Measurements from ENCODE around the gene CCDC17.

Gene CCDC17

DNA sequence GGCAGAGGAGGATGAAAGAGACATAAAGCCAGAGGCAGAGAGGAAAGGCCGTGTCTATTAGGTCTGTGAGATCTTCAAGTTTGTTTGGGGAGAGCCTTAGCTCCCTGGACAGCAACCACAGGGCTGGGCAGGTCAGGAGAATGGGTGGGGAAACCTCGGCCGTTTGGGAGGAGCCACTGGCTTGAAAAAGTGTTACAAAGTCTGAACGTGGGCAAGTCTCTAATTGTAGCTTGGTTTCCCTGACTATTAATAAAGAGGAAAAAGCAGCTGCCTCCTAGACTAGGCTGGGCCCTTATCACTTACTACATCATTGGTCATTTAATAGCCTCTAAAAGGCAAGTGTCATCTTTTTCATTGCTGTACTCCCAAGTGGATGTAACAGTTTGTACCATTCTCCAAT, at the start of gene CCDC17:
TSS of gene CCDC17 (minus strand) at position 83 of the 400 bp plus-strand sequence. CDS start 145 bp downstream, outside the sequence.
- in situ Hi-C loops (cut with HindIII; ENCODE audit: low sequenced_read_pairs) = no loop called here

DNA sequence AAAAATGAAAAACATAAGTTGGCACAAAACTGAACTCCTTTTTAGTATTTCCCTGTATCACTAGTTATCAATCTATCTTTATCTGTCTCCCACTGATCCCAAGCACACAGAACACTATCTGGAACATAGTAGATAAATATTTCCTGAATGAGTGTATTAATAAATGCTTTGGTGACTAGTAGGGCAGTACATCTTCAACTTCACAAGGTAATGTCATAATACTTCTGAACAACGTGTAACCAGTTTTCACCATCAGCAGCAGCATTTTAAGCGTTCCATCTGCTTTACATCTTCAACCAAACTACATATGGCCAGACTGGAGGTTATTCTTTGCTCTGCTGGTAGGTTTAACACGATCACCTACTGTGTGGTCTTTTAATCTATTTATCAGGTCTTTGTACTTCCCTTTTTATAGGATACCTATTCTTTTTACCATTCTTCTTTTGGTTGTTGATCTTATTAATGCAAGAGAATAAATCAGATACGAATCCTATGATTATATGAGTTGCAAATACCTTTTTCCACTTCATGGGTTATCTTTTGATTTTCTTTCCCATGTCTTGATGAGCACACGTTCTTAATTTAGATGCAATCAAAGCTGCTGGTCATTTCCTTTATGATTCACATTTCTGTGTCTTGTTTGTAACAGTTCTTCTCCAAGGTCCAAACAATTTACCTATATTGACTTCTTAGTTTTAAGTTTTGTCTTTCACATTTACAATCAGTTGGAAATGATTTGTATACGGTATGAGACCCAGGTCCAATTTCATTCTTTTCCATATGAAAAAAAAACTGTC, 46.2 kb upstream of the CCDC17 start:
- in situ Hi-C loops (cut with HindIII; ENCODE audit: low sequenced_read_pairs) = no loop called here

DNA sequence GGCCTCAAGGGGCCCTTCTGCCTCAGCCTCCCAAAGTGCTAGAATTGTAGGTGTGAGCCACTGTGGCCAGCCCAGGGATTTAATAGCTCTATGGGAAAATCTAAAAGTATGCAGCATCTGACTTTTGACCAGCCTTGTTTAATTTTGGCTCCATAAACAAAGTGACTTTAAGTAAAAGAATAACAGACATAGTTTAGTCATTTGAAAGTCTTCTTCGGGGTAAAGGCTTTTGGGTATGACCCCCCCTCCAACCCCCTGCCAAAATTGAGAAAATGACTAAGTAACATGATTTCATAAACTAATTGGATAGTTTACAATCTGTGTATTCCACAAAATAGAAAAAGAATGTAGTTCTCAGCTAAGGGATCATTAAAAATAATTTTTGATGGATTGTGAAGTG, 45.5 kb upstream of the CCDC17 start:
- in situ Hi-C loops (cut with HindIII; ENCODE audit: low sequenced_read_pairs) = no loop called here

DNA sequence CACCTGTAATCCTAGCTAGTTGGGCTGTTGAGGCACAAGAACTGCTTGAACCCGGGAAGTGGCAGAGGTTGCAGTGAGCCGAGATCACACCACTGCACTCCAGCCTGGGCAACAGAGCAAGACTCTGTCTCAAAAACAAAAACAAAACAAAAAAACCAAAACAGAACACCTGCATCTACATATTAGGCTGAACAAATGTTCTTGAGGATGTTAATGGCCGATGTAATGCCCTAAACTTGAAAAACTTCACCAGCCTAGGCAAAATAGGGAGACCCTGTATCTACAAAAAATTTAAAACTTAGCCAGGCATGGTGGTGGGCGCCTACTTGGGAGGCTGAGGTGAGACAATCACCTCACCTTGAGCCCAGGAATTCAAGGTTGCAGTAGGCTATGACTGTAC, 44.7 kb upstream of the CCDC17 start:
- in situ Hi-C loops (cut with HindIII; ENCODE audit: low sequenced_read_pairs) = no loop called here

DNA sequence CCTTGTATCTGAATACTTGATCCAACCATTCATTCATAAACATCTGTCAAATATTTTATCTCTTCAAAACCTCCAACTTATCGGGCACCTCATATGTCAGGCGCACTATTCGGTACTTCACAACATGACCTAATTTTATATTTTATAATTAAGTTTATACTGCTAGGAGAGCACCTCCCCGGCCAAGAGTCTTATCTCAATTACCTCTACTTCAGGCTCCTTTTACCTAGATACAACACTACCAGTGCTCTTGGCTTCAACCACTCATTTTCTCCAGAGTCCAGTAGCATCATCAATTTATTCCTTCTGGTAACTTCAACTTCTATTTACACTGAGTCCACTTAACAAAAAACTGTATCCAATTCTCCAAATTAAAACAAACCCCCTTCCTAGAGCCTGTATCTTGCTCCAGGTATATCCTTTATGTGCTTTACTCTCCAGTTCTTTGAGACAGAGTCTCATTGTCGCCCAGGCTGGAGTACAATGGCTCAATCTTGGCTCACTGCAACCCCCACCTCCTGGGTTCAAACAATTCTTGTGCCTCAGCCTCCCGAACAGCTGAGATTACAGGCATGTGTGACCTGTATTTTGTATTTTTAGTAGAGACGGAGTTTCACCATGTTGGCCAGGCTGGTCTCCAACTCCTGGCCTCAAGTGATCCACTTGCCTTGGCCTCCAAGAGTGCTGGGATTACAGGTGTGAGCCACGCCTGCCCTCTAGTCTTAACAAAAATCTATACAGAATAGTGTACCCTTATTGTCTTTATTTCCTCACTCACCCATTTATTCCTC, 43.7 kb upstream of the CCDC17 start:
- in situ Hi-C loops (cut with HindIII; ENCODE audit: low sequenced_read_pairs) = no loop called here

DNA sequence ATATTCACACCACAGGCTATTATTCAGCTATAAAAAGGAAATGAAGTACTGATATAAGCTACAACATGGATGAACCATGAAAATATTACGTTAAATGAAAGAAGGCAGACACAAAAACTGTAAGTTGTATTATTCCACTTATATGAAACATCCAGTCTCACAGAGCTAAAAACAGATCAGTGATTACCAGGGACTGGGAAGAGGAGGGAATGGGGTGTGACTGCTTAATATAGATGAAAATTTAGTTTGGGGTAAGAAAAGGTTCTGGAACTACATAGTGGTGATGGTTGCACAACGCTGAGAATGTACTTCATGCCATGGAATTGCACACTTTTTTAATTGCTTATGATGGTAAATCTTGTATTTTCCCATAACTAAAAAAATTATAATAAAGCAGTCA, 43.0 kb upstream of the CCDC17 start:
- in situ Hi-C loops (cut with HindIII; ENCODE audit: low sequenced_read_pairs) = no loop called here

DNA sequence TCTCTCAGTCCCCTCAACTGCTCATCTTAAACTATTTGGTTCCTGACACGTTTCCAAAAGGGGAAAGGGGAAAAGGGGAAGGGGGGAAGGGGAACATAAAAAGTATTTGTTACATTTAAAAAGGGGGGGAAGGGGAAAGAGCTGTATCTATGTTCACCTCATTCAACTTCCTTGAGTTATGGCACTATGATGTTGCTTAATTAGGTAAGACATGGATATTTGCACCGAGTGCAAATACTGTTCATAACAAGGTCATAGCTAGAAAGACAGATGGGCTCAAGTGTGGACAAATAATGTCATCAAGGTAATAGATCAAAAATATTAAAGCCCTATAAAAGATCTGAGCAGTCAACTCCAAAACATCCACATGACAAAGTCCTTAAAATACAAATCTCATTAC, 36.5 kb upstream of the CCDC17 start:
- in situ Hi-C loops (cut with HindIII; ENCODE audit: low sequenced_read_pairs) = no loop called here

DNA sequence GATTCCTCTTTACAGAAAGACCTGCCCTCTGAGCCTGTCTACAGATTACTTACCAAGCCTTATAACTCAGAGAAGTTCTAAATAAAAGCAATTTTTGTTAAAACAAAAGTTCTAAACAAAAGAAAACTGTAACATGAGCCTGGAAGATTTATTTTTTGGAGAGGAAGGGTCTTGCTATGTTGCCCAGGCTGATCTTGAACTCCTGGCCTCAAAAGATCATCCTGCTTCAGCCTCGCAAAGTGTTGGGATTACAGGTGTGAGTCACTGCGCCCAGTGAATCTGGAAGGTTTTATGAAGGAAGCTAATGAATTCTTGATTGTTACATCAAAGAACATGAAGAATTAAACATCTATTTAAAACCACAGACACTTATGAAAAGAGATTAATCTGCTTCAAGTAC, 35.4 kb upstream of the CCDC17 start:
- in situ Hi-C loops (cut with HindIII; ENCODE audit: low sequenced_read_pairs) = no loop called here

DNA sequence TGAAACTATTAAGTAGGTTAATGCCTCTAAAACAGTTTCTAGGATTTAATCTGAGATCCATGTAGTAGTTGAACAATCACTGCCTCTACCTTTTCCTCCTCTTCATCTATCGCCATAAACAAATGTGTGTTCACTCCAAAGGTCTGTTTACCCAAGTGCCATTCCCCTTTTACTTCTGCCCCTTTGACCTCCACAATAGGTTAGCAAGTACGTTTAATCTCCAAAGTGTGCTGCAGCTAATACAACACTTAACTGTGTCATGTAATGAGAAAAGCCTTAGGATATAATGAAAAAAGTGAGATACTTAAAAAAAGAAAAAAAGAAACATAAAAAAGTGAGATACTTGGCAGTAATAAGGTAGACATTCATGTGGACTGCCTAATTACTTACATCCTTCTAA, 34.3 kb upstream of the CCDC17 start:
- in situ Hi-C loops (cut with HindIII; ENCODE audit: low sequenced_read_pairs) = no loop called here

DNA sequence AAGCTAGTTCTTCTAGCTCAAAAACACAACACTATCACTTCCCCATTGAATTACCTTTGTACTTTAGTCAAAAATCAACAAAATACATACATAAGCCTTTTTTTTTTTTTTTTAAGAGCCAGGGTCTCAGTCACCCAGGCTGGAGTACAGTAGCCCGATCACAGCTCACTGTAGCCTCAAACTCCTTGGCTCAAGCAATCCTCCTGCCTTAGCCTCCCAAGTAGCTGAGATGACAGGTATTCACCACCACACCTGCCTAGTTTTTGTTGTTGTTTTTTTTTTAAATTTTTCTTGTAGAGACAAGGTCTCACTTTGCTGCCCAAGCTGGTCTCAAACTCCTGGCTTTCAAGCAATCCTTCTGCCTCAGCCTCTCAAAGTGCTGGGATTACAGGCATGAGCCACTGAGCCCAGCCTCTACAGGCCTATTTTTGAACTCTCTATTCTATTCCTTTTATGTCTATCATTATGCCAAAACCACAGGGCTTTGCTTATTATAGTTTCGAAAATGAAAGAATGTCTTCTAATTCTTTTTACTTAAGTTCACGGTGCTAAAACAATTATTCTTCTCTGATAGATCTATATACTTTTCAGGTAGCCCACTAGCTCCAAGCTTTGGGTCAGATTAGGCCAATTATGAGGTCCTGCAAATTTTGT, 32.8 kb upstream of the CCDC17 start:
- in situ Hi-C loops (cut with HindIII; ENCODE audit: low sequenced_read_pairs) = no loop called here

DNA sequence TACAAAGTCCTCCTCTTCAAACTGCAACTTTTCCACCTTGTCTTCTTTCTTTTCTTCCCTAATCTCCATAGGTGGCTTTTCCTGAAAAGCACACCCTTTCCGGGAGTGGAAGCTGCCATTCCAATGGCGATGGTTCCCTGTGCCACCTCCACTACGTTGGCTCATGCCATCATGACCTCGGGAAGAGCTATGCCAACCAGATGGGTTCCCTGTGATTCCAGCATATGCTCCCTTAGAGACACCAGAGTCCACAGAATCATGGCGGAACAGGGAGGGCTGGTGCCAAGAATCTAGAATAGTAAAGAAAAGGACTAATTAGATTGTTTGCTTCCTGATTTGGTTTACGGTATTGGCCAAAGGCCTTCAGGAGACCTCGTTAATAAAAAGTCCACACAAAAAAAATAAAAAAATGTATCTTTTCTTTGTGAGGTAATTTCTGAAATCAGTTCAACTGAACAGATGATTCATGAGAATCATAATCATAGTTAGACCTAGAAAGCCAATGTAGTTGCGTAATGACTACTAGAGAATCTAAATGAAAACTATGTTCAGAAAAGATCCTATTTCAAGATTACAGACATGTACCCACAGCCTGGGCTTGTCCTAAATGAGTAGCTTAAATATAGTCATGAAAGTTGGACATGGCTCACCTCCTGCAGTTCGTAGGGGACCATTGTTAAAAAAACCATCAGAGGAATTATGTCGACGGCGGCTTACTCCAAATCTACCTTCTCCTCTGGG, 30.9 kb upstream of the CCDC17 start:
- in situ Hi-C loops (cut with HindIII; ENCODE audit: low sequenced_read_pairs) = no loop called here

DNA sequence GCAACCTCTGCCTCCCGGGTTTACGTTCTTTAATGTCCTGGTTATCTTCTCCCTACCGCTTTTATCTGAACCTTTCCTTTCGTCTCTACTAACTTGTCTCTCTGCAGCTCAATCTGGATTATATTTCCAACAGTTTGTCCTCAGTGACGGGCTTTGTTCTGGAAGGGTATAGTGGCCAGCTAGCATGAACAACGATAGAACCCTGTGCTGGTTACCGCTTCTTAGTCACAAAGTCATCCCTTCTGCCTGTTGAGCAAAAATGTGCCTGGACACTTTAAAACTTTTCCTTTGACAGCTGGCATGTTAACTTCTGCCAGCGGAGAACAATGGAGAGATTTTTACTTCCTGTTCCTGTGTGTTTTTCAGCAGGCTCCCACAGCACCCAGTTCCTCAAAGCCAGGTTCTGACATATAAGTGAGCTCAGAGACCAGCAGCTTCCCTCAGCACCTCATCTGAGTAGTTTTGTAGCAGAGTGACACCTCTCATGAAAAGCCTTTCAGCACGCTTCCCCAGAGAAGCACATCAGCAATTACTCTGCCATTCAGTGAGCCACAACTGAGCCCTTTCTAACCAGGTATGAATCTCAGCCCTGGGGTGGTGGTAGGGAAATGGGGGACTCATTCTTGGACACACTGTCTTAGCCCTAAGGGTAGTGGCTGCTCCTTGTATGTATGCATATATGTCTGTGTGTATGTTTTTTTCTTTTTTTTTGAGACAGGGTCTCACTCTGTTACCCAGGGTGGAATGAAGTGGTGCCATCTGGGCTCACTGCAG, 23.6 kb upstream of the CCDC17 start:
- in situ Hi-C loops (cut with HindIII; ENCODE audit: low sequenced_read_pairs) = no loop called here

DNA sequence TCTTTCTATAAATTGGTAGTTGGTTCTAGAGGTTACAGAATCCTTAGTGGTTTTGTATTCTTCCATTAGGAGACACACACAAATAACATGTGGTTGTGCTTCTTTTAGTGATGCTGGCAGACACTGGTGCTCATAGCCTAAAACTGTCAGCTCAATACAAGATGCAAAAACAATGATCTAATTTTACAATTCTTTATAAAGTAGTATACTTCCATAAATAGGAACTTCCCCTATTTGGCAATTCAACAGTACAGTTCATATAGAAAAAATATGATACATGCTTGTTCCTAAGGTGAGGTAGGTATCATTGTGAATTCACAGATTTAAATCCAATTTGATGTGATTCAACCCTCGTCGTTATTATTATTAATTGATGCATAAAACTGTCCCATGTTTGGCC, 20.8 kb upstream of the CCDC17 start:
- in situ Hi-C loops (cut with HindIII; ENCODE audit: low sequenced_read_pairs) = no loop called here

DNA sequence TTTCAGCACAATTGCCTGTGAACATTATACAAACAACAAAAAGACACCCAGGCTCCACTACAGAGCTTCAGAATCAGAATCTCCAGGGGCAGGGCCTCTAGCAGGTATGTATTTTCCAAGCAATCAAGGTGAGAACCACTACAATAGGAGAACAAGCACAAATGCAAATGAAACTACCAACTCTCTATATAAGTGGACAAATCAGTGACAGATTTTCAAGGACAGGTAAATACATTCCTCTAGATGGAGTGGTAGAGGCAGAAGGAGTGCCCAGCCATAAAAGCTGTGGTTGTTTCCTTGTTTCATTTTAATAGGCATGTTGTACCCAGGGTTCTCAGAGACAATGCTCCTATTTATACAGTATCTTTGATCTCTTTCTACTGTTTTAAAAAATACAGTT, 20.1 kb upstream of the CCDC17 start:
- in situ Hi-C loops (cut with HindIII; ENCODE audit: low sequenced_read_pairs) = no loop called here

DNA sequence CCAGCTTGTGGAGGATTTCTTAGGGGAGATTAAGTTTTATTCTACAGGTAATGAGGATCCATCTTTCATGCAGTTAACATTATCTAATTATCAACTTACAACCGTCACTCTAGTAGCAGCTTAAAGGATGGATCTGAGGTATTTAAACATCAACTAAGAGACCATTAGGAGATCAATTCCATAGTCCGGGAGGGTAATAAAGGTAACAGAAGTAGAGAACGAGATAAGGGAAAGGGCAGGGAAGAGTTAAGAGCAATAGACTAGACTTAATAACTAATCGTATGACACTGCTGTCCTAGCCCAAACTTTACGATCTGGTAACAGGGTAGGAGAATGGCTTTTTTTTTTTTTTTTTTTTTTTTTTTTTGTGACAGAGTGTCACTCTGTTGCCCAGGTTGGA, 19.5 kb upstream of the CCDC17 start:
- in situ Hi-C loops (cut with HindIII; ENCODE audit: low sequenced_read_pairs) = no loop called here

DNA sequence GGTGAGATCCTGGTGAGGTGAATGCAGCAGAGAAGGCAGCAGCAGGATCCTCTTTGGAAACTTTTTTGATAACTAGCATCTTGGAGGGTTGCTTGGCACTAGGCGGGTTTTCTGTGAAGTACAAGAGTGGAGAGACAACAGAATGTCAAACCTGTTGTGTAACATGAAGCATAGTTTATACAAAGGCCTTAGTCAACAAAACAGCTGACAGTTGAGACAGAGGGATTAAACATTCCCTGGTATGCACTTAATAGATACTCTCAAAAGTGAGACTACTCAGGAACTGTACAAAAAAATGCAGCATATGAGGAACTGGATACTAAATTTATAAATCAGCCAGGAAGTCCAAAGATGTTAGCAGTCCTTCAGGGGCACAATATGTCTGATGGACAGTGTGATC, 16.4 kb upstream of the CCDC17 start:
- in situ Hi-C loops (cut with HindIII; ENCODE audit: low sequenced_read_pairs) = no loop called here

DNA sequence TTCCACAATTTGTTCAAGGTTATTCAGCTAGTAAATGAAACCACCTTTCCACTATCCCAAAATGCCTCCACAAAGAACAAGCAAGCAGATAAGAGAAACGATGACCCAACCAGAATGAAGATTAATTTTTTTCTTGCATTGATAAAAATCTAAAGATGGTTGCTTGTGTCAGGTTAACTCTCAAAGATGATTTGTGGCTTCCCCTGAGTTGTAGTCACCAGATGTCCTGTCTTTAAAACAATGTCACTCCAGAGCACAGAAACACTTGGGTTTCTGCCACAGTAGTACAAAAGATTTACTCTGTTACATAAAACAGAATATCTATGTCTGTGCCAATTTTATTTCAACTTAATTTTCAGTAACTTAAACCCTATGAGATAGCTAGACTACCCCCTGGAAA, 11.4 kb upstream of the CCDC17 start:
- in situ Hi-C loops (cut with HindIII; ENCODE audit: low sequenced_read_pairs) = no loop called here

DNA sequence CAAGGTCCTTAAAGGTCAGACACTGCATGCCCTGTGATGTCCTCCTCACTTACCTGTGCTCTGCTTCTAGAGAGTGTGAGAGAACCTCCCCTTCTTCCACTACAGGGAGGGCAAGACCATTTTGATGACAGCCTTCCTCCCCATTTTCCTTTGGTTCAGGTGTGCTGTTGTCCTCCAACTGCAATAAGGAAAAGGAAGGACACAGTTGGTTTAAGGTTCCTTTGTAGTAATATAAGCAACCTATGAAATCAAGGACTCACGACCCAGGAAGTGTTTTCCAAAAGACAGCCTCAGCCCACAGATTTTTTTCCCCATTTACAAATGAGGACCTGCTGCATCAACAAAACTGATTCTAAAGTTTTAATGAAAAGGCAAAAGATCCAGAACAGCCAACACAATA, 6.6 kb upstream of the CCDC17 start:
- in situ Hi-C loops (cut with HindIII; ENCODE audit: low sequenced_read_pairs) = no loop called here

DNA sequence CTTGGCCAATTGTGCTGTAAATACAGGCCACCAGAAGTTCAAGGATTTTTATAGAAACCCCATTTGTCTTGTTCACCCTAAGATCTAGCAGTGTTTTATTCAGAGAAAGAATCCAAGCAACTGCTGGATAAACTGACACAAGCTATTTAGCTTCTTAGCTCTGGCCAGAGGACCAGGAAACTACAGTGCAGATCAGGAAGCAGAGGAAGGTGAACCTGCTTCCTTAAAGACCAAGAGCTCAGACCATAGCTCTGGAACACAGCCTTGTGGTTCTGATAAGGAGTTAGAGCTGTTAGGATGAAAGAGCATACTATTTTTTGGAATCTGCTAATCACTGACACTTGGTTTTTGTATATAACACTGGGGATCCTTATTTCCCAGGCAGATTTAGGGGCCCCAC, 5.2 kb upstream of the CCDC17 start:
- in situ Hi-C loops (cut with HindIII; ENCODE audit: low sequenced_read_pairs) = no loop called here
